Cortex of kidney (tissue), 1 donor: ENCODE measurements around the gene ENO4.

Experiments used
- DNase-seq: peaks from one replicate; lab custom pipeline; 2025; lab: John Stamatoyannopoulos, UW

ENO4 gene

DNA sequence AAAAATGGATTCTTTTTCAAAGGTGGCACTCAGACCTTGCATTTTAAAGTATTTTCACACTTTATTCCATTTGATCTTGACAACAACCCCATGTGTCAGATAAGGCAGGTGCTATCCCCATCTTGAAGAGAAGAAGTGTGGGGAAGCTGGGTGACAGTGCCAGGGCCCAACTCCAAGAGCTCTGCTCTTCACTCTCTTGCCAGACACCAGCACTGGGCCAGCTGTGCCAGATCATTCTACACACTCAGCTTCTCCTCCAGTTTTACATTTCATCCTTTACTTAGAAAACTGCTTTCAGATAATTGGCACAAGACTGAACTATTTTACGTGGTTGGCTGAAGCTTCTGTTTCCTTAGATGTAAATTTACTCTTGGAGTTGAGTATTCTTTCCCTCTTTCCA is 64.4 kb downstream of the ENO4 start:
- DNase-seq = no peak

- no peak for DNase-seq
Observed at GRCh38 chr10:116915340-116915739, 66.0 kb downstream of the ENO4 start.

DNA sequence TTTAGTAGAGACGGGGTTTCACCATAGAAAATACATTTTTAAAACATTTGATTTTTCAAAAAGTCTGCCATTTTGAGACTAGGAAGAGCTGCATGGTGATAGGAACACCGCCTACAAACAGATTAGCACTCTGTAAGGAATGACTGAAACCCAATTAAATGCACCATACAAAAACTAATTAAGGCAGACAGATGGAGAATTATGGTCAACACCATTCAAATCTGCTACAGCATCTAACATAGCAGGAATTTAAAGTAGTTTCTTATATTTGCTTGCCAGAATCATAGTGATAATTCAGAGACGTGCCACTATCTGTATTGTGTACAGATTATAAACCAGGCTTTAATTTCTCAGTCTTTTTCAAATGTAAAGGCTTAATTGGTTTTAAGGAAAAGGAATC is 68.2 kb downstream of the ENO4 start:
- DNase-seq = no peak

DNA sequence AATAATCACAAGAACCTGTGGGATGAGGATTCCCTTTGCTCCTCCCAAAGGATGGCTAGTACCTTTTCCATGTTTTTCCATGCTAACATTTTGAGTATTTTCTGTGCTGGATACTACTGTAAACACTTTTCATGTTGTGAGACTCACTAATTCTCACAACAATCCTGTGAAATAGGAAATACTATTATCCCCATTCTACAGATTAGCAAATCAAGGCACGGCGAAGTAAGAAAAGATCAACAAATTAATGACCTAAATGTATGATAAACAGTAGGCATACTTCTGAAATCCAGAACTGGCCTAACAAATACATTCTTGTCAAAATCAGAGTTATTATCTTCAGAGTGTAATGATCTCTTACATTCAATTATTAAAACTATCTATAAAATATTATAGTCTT is 69.3 kb downstream of the ENO4 start:
- DNase-seq = no peak

DNA sequence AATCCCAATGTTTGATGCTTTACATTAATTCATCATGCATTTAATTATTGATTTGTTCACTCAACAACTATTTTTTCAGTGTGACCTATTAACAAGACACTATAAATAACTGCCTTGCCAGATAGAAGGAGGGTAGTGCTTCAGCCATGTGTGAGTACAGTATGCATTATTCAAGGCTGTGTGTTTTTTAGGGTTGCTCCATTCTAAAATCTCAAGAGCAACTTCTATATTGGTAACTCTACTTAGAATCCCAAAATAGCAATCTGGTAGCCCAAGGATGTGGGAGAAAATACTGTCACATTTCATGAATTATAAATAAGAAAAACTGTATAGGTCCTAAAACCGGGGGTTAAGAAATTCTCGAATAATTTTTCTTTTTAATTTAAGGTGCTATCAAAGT is 69.9 kb downstream of the ENO4 start:
- no peak for DNase-seq

DNA sequence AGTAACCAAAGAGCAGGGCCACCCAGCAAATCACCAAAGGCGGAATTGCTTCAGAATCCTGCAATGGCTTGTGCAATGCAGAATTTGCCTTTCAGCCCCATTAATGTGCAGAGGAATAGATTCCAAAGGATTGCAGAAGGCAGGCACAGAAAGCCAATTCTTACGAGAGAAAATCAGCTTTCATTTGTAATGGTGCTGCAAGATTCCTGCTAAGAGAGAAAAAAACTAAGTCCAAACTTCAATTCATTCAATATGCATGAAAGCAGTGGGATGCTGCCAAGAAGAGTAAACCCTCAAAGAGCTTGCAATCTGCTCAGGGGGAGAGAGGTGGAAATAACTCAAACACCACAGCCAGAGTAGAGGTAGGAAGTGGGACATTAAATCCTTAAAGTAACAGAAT is 70.4 kb downstream of the ENO4 start:
- no peak for DNase-seq

DNA sequence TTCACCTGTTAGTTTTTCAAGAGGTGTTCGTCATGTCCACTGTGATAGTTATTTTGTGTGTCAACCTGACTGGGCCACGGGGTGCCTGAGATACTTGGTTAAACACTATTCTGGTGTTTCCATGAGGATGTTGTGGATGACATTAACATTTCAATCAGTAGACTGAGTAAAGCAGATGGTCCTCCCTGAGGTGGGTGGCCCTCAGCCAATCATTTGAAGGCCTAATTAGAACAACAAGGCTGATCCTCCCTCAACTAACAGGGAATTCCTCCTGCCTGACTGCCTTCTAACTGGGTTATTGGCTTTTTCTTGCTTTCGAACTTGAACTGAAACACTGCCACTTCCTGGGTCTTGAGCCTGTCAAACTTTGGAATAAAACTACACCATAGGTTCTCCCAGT is 75.8 kb downstream of the ENO4 start:
- DNase-seq = no peak

DNA sequence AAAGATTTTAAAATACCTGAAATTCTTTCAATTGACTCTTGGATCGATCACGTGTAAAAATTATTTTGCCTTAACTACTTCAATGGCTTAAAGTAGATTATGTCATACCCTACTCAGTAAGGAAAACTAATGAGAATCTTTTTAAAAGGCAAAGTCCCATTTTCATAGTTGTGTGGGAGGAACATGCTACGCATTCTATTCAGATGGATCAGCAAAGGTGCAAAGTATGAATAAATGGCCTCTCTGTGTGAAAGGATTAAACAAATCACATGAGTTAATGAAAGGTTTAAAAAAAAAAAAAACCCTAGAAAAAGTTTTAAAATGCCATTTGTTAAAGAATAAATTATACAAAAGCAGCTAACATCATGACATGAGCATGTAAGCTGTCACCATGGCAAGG is 77.1 kb downstream of the ENO4 start:
- no peak for DNase-seq

DNA sequence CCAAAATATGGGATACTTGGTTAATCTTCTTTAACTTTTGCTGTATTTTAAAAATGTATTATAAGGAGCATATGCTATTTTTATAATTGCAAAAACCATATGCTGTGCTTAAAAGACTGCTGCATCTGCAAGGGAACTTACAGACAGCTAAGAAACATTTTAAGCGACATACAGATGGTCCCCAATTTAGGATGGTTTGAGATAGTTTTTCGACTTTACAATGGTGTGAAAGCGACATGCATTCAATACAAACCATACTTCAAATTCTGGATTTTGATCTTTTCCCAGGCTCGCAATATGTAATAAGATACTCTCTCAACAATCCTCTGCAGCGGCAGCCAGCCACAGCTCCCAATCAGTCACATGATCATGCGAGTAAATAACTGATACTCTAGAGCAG is 82.5 kb downstream of the ENO4 start:
- DNase-seq = no peak
